GM18858 (cell line): Measurements from ENCODE around the gene SPTBN1.

Experiments used
- ATAC-seq: cut with Tn5 transposase; IDR thresholded peaks from one replicate; pipeline ENCODE4 v1.9.1; 2021; ENCODE audit not compliant: unreplicated experiment

SPTBN1 gene

DNA sequence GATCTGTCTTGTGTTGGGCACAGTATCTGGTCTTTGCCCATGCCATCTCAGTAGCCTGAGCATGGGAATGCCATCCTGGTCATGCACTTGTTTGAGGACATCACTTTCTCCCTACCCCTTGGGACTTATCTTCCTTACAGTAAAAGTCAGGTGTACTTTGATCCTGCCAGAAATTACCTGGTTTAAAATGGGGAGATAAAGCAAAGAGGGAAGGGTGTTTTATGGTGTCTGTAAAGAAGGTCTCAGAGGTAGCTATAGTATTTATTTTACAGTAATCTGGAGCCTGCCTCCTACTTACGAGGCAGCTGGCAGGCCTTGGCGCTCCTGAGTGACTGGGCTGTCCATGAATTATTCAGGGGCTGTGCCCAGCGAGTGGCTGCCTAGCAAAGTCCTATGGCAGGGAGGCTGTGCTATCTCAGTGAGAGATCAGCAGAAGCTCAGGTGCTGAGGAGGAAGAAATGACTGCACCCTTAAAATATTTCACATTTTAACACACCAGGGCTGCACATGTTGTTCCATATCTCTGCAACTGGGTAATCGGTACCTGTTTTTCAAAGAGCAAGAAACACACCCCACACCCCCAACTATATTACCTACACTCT, 93.9 kb downstream of the SPTBN1 start:
- ATAC-seq, result no peak

DNA sequence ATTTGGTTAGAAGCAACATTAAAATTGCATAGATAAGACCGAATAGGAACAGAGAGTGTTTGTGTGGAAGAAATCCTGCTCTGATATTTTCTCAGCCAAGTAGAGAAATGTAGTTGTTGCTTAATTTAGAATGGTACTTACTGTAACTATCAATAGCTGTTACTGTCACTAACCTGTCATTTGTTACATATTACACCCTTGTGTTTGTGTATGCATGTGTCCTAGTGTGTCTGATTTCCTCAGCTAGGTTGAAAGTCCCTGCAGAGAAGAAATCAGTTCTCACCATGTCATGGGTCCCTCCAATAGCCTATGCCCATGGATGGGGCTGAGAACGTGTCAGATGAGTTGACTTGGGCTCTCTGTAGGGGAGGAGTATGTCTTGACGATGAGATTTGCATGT, 94.4 kb downstream of the SPTBN1 start:
- ATAC-seq, result no peak

DNA sequence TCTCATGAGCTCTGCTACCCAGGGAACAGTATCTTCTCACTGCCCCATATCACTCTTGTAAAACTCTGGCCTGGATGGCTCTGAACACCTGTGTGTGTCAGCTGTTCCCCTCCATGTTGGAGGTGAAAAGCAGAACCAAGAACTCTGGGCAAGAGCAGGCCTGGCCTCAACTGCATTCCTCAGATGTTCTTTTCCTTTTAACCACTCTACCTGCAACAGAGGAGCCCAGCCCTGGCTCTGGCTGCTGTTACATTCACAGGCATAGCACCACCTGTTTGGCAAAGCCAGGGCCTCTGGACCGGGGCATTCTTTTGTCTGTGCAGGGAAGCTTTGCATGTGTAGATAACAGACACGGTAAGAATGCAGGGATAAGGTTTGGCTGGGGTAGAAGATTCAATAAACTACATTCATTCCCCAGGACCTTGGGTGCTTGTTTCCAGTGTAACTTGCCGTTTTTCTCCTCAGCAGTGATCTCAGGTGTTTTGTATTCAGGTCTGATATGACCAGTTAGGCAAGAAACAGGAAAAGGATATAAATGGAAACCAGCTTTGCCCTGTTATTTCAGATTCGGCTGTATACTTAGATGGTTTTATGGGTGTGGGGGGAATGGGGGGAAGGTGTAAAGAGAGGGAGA, 95.1 kb downstream of the SPTBN1 start:
- peak; percentile 68 for ATAC-seq

DNA sequence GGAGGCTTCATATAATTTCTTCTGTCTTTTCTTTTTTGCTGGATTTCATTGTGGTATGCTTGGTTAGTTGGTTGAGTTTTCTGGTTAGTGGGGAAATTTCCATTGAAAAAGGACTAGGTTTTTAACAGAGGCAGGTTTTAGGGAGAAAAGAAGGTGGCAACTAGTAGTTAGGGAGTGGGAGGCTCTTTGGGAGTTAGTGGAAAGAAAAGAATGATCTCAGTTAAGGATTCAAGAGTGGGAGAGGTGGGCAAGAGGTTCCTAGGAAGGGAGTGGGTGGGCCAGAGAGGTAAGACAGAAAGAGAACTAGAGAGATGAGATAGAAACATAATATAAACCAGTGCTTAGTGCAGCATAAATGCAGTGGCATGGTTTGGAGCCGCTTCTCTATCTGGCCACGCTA, 96.9 kb downstream of the SPTBN1 start:
- no peak for ATAC-seq

DNA sequence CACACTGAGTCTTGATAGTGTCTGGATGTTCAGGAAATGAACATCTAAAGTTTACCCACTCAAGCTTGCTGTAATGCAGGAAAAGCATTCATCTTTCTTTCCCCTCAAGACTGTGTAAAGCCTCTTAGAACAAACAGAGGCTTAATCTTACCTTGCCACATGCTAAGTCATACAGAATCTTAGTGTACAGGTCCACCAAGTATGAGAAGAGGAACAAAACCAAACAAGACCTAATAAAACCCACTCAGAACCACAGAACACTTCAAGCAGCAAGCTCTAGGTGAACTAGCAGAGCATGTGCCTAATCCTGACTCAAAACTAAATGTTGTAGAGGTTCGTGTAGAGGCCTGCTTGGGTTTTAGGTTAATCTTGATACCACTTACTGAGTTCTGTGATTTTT, 97.6 kb downstream of the SPTBN1 start:
- ATAC-seq, result no peak

DNA sequence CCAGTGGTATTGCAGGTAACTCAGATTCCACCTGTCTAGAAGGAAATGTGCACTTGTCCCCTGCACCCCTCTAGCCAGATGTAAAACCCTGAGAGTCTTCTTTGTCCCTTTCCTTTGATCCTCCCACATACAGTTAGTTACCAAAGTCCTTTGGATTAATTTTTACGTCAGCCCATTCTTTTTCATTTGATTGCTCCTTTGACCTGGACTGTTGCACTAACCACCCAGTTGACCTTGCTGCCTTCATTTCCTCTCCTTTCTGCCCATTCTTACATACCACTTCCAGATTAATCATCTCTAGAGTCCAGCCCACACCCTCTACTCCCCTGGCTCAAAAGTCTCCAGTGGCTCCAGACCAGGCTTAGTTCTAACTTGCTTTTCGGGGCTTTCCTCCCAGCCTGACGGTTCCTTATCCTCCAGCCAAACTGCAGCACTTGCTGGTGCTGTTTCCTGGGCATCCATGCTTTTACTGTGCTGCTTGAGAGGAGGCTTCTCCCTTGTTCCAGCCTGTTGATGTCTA, 99.3 kb downstream of the SPTBN1 start:
- ATAC-seq, result no peak

DNA sequence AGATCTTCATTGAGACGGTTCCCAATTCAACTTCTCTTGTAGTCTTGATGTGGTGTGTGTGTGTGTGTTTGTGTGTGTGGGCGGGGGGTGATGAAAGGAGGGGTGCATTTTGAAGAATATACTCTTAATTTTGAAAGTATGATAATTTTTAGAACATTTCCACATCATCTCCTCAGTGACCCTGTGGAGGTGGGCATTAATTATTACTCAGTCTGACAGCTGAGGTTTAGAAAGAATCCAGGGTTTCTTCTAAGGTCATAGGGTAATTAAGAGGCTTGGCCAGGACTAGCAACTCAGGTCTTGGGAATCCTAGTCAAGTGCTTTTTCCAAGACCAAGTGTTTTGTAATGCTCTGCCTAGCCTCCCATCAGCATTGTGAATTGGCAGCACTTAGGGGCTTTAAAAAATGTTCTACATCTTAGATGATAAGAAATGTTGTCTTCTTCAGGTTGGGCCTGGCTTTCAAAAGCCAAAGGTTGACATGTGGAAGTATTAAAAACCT, 100.5 kb downstream of the SPTBN1 start:
- ATAC-seq, result no peak

DNA sequence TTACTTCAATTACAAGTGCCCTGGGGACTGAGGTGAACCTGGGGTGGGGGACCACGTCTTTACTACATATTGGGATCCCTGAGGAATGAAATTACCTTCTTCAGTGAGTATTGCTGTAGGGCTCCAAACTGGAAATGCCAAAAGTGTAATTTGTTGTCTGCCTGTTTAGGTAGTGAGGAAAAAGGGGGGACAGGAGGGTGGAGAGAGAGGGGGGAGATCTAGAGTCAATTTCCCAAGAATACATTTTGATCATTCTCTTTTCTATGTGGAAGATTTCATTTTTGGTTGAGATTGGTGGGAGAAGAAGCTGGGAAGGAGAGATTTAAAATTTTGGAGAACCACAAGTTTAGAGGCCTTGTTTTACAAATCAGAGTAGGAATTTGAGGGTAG, 101.1 kb downstream of the SPTBN1 start:
- no peak for ATAC-seq

DNA sequence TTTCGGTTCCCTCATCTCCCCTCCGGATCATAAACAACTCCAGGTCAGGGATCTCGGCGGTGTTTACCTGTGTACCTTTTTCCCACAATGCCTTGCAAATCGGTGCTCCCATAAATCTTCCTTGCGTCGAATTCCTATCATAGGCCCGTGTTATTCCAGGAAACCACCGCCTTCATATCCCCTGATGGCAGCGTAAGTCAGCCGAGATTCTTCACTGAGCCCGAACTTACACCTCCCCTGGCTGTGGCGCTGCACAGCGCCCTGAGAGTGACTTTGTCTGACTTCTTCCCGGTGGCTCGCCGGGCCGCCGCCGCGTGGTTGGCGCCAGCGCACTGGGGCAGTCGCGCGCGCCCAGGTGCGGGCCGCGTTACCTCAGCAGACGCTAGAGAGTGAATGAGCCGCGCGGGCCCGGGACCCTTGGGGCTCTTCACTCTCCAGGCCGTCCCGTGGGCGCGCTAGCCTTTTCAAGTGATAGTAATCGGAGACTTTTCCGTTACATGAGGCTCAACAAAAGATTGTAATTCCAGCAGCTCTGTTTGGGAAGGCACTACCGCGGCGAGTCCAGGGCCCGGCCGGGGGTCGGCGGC, 101.6 kb downstream of the SPTBN1 start:
- ATAC-seq, result peak; percentile 42

DNA sequence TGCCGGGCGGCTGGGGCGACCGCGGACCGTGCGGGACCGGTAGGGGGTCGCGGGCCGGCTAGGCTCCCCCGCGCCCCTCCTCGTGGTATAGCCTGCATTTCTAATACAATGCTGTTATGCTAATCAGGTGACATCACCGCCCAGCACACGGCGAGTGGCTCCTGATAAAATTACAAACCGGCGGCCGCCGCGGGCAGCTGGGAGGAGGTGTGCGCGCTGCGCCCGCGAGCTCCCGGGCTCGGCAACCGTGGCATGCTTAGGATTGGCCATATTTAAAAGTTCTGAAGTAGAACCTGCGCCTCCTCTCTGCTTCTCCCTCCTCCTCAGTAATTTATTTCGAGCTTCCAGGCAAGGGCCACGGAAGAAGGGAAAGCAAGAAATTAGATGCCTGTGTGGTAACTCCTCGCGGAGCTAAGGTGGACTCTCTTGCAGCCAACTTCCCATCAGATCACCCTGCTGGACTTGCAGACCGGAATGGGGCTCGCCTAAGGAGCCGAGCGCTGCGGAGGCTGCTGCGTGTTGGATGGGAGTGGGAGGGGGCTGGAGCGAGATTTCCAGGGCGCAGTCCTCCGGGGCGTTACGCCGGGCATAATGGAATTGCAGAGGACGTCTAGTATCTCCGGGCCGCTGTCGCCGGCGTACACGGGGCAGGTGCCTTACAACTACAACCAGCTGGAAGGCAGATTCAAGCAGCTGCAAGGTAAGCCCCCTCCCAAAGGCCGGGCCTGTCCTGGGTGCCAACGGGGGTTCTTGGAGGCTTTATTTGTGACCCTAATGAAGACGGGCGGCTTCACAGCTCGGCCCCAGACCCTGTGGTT, 102.3 kb downstream of the SPTBN1 start:
- ATAC-seq, result peak; percentile 32

DNA sequence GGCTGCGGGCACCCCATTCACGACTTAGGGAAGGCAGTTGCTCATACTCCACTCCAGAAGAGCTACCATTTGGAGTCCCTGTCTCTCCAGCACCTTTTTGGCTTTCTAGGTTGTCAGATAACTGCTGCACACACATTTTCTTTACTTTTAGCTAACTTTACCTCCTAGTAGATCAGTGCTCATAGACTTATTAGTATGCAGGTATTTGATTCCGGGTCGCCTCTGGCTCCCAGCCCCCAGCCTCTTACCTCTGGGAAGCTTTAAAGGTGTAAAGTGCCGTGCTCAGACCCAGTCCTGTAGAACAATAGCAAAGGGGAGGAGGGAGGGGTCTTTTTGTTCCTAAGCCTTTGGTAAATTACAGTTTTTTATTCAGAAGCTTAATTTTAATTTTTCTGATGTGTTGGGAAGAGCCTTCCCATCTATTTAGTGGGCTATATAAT, 102.9 kb downstream of the SPTBN1 start:
- no peak for ATAC-seq

DNA sequence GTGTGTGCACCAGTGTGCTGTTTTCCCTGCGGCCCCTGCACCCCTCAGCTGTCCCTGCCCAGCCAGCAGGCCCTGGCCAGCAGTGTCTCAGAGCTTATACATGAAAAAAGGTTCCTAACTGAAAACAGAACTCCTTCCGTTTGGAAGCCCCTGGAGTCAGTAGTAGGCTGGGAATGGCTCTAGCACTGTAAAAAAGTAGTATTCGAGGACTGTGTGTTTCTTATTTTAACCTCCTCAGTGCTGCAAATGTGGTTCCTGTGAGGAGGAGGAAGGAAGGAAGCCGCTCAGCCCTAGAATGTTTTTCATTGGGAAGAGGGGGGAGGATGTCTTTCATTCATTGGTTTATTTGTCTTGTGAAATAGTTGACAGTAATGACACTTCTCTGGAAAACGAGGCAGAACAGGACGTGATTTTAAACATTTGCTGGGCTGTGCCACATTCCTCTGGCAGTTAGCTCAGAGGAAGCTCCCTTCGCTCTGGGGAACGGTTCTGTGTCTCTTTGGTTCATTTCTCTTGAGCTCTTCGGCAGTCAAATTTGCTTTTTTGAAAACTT, 103.5 kb downstream of the SPTBN1 start:
- no peak for ATAC-seq

DNA sequence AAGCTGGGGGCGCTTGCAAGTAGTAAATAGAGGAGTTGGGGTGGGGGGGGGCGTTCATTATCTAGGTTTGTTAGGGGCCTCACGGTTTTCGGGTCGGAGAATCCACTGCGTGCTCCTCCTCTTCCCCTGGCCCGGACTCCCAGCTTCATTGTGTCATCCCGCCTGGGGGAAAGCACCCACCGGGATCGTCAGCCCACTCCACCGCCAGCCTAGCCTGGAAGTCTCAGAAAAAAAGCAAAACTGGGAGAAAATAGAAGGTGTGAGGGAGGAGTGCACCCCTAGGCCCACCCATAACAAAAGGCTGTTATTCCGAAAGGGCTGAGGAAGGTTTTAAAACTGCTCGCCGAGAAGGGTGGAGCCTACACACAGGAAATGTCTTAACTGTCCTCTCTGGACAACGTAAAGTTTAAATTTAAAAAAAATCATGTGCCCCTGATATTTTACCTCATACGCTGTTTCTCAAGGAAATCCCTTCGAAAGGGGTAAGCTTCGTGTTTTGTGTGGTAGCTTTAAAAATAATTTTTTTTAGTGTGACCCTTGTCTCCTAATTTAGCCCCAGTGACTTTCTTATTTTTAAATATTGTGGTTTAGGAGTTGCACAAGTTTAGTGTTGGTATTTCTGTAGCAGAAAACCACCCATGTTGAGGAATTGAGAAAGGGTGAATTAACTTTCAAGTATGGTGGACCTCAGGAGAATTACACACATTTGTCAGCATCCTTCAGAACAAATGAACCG, 104.2 kb downstream of the SPTBN1 start:
- ATAC-seq, result peak; percentile 38

DNA sequence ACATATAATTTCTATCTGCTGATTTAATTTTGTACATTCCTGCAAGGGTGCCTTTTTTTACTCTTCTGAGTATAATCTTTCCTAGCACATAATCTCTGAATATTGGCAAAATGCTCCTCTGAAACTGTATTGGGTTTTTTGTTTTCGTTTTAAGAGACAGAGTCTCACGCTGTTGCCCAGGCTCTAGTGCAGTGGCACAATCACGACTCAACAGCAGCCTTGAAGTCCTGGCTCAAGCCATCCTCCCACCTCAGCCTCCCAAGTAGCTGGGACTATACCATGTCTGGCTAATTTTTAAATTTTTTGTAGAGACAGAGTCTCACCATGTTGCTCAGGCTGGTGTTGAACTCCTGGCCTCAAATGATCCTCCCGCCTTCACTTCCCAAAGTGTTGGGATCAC, 104.9 kb downstream of the SPTBN1 start:
- no peak for ATAC-seq

DNA sequence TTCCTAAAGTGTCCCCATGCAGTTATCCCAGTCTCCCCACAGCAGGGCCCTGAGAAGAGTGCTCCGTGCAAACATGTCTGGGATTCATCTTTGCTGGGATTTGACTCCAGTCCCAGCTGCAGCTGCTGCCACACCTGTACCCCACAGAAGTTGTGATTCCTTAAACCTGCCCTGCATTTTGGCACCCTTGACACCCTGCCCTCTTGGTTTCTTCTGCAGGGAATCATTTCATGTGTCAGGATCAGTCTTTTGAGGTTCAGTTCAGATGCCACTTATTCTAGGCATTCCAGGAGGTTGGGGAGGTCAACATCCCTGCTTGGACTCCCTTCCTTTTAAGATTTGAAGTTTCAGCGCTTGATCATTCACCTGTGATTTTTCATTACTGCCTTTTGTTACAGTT, 108.3 kb downstream of the SPTBN1 start:
- ATAC-seq, result no peak

DNA sequence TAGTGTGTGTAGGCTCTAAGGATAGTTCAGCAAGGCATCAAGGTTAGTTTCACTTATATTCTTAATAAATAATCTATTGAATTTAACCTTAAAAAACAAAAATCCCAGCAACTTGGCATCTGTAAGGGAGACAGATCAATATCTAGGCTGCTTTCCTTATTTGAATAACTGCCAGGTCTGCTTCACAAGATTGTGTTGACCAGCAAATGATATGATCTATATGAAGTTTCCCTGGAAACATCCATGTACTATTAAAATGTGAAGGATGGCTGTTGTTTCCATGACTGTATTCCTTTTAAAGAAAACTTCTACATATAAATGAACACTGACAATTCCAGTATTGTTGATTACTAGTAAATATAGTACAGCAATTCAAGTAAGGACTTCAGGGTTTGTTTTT, 109.4 kb downstream of the SPTBN1 start:
- no peak for ATAC-seq

DNA sequence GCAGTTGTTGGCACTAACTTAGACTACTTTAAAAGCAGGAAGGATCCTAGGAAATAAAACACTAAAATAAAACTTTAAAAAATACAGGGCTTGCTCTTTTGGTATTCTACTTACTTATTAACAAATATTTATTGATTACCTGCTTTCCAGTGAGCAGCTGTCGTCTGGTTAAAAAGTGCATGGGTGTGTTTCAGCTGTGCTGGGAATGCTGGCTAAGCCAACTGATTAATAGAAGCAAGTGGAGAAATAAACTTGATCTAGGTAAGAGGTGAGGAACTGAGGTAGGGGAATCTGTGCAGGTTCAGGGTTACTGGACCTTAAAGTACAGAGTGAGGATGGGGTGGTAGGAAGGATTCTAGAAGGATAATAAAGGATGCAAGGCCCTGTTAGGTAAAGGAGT, 110.8 kb downstream of the SPTBN1 start:
- no peak for ATAC-seq

DNA sequence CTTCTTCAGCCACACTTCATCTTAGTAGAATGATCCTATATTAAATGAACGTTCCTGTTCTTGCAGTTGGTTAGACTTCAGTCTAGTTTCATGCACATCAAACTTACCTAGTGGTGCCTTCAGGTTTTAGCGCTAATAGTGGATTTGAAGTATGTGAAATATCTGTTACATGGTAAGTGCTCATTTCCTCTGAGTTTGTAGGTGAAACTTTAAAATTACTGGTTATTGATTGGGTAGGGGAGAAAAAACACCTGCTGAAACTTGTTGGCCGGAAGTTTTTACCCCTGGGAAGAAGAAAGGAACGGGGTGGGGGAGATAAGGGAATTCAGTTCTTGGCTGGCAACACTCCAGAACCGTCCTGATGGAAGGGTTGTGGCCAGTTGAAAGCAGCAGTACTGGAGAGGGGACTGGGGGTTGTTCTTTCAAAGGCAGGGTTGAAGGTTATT, 112.8 kb downstream of the SPTBN1 start:
- peak; percentile 30 for ATAC-seq

DNA sequence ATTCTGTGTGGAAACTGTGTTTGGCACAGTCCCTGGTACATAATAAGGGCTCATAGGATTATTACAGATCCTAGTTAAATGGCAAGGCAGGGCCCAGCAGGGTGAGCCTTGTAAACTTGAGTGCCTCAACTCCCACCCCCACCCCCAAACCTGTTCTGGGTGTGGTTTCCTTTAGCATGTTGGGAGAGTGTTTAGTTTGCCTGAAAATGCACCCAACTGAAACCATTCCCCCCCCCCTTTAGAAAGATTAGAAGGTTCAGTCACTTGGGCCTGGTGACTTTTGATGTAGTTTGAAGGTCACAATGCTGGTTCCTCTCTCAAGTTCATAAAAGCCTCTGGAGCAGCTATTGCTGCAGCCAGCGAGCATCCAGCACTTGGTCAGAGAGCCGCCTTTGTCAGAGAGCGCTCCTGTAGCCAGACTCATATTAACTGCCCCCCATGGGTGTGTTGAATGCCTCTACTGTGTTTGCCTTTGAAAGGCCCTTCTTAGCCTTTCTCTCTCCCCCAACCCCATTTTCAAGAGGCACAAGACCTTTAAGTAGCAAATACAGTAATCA, 113.7 kb downstream of the SPTBN1 start:
- no peak for ATAC-seq

DNA sequence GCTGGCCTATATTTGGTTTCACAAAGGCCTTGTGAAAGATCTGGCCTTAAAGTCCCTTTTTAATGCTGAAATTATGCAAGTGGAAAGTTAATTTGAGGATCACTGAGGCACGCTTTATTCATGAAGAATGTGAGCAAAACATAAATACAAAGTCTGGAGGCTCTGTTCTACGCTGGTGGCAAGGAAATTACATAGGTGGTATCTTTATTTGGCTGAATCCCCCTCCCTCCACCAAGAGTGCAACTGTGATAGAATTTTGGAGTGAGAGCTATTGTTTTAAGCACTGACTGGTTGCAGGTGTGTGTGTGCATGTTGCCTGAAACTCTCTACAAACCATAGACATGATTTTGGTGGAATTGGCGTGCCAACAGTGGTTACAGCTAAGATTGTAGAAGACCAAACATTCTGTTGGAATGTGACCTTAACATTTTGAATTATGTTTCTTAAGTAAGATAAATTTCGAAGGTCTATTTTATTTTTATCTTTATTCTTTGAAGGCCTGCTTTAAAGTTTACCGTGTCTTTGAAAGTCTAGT, 114.3 kb downstream of the SPTBN1 start:
- no peak for ATAC-seq
